DND-41 (cell line): Measurements from ENCODE around the gene RAI2.

ENCODE experiments used
- EZH2 ChIP-seq: IDR thresholded peaks from 3 replicates; pipeline ENCODE4 v1.6.1; 2012; ENCODE audit warnings: borderline replicate concordance, low read depth, mild to moderate bottlenecking, moderate library complexity, low read length, inconsistent platforms; ENCODE audit not compliant: severe bottlenecking
- TF ChIP-seq, protein P1 (sequence below): IDR thresholded peaks from 2 replicates; pipeline ENCODE4 v1.5.1; 2012; ENCODE audit warnings: borderline replicate concordance, low read length, moderate library complexity, mild to moderate bottlenecking; ENCODE audit not compliant: poor library complexity, severe bottlenecking; ENCODE audit errors: extremely low read depth

DNA sequence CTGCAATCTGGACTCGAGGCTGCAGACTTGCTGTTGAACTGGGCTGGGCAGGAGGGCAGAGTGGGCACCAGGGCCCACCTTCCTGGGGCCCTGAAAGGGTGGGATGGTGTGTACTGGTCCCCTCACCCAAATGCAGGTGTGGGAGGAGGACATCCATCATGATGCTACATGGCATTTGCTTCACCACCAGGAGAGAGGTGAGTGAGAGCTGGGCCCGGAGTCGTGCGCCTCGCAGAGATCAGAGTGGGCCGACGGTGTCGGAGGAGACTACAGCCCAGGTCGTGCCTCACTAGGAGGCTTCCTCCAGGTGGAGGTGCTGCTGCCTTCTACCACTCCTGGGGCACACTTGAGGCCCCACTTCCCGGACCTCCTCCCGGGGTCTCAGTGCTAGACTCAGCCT, 73.5 kb downstream of the RAI2 start:
- no peak for TF ChIP-seq EZH2
- TF ChIP-seq, protein P1, sequence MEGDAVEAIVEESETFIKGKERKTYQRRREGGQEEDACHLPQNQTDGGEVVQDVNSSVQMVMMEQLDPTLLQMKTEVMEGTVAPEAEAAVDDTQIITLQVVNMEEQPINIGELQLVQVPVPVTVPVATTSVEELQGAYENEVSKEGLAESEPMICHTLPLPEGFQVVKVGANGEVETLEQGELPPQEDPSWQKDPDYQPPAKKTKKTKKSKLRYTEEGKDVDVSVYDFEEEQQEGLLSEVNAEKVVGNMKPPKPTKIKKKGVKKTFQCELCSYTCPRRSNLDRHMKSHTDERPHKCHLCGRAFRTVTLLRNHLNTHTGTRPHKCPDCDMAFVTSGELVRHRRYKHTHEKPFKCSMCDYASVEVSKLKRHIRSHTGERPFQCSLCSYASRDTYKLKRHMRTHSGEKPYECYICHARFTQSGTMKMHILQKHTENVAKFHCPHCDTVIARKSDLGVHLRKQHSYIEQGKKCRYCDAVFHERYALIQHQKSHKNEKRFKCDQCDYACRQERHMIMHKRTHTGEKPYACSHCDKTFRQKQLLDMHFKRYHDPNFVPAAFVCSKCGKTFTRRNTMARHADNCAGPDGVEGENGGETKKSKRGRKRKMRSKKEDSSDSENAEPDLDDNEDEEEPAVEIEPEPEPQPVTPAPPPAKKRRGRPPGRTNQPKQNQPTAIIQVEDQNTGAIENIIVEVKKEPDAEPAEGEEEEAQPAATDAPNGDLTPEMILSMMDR, result no peak
